Muscle of back (tissue), 11 donors: ENCODE data around the gene UGT3A2. TPM values are rescaled to one million over a fixed set of nuclear protein-coding genes. Genes with fewer than 3 reads are reported as not detected.

Source experiments
- DNase-seq, 3 donors: peaks; one replicate each; pipeline versions ENCODE4 v3.0.0 to v3.0.0-alpha.2; 2013
- polyA plus RNA-seq, 10 donors: library from polyadenylated mRNA; unstranded; fragments of 120-200 nt; gene quantifications; one replicate each; pipeline ENCODE4 v1.2.1, GENCODE V29; 2013; ENCODE audit not compliant: insufficient read length in 10 of 10

UGT3A2 gene
- polyA plus RNA-seq, 10 donors: 0.32 to 2.4 (median 0.48) TPM

DNA sequence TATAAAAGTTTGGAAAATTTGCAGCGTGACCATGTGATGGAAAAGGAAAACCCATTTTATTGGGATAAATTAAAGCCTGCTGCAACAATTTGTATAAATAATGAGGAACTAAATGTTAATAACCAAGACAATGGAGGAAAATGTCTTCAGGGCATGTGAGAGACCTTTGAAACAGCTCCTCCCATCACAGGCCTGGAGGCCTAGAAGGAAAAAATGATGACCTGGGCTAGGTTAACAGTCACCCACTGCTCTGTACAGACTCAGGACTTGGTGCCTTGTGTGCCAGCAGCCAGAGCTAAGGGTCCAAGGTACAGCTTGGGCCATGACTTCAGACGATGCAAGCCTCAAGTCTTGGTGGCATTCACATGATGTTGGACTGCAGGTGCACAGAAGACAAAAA, 53.5 kb downstream of the UGT3A2 start:
- DNase-seq: no peak

DNA sequence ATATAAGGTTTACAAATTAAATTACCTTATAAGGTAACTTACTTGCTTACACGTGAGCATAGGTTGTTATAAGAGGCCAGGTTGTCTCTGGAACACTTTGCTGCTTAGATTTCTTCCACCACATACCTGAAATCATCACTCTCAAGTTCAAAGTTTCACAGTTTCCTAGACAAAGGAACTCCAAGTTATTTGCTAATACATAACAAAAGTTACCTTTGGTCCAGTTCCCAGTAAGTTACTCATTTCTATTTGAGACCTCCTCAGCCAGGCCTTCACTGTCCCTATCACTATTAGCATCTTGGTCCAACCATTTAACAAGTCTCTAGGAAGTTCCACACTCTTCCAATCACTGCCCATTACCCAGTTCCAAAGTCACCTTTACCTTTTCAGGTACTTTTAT, 57.0 kb downstream of the UGT3A2 start:
- DNase-seq: no peak

DNA sequence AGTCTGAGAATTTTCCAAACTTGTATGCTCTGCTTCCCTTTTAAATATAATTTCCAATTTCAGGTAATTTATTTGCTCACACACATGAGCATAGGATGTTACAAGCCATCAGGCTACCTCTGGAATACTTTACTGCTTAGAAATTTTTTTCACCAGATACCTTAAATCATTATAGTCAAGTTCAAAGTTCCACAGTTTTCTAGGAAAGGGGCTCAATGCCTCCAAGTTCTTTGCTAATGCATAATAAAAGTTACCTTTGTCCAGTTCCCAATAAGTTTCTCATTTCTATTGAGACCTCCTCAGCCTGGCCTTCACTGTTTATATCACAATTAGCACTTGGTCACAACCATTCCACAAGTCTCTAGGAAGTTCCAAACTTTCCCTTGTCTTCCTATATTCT, 59.3 kb downstream of the UGT3A2 start:
- no peak for DNase-seq

DNA sequence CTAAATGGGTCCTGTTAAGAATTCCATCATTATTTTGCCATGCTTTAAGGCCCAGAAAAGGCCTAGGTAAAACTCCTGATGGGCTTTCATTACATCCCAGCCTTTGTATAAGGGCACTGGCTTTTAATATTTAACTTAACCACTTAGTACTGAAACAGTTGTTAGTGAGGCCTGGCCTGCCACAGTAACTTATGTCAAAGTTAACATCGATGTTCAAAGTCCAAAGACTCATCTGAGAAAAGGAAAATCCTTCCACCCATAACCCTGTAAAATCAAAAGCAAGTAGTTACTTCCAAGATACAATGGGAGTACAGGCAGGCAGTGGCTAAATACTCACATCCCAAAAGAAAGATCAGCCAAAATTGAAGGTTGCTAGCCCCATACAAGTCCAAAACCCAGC, 60.5 kb downstream of the UGT3A2 start:
- DNase-seq: no peak

DNA sequence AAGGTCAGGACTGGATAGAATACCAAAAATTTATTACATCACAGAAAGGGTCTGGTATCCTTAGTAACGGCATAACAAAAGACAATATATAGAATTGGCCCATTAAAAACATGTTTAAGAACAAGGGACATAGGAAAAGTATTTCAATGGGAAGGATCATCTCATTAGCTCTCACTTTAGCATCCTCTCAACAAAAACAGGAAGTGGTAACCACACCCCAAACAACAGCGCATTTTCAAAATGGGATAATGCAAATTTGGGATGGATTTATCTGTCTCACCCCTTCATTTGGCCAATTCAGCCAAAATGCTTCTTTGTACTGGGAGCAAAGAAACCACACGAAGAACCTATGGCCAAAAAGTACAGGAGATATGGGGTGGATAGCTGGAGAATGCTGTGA, 65.7 kb downstream of the UGT3A2 start:
- DNase-seq: no peak

- DNase-seq: no peak
Observed at GRCh38 chr5:35999547-35999946, 67.1 kb downstream of the UGT3A2 start.

DNA sequence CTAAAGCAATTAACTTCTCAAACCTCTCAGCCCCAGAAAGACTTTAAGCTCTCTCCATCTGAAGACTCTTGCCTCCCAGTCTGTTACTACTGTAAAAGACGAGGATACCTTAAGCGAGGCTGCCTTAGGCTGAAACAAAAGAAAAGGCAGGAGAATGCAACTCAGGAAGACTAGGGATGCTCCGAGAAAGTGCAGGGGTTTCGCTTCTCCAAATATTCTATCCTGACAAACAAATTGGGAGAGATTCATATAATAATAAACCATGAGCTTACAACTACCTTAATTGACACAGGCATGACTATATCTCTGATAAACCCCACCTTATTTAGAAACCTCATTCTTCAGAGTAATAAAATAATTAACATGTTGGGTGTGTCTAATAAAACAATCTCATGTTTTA, 70.6 kb downstream of the UGT3A2 start:
- DNase-seq: no peak

DNA sequence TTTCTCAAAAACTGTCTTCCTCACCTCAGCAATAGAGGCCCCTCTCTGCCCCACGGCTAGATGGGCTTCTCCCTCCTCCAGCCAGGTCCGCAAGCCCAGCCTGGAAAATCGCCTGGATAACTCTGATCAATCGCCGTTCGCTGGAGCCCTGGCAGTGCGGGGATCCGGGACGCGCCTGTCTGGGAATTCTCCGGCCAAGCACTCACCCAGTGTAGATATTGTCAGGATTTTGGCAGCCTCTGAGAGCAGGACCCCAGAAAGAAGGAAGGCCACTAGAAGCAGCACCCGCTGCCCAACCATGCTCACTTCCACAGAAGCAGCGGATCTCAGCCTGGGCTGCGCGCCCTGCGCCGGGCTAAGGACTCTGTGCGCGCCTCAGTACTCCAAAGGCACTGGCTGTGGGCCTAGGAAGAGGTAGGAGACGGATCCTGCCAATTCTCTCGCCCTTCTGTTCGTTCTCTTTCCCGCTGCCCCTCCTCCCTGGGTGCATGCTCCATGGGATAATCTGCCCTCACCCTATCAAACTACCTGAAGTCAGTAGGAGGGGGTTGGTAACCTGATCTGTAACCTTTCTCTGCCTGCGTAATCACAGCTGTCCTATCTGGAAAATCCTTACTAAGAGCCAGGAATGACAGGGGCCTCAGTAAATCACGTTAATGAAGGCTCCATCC, 75.6 kb downstream of the UGT3A2 start, which contains the start of gene UGT3A1:
Gene UGT3A1 (minus strand): TSS at position 450 of the 671 bp plus-strand sequence. CDS start 150 bp downstream, at position 300.
- DNase-seq: peak; percentile 24 to 53 (median 38)

- no peak for DNase-seq
Observed at GRCh38 chr5:35990520-35990919, 76.2 kb downstream of the UGT3A2 start.

DNA sequence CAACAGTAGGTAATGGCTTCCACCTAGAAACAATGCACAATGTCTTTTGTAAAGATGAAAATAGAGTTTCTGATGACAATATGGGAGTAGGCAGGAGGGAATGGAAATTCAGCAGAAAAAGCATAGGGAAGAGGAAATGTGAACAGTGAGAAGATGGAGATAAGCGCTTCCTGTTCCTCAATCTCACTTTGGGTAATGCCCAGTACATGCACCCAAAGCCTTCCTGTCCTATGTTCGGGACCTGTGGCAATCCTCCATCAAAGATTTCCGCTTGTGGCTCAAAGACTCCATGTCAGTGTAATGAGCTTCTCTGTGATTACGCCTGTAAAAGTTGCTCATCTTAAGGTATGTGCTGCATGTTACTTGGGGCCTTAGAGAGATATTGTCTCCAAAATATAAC, 78.2 kb downstream of the UGT3A2 start:
- DNase-seq: no peak

GRCh38 chr5:35987776-35988175, 78.9 kb downstream of the UGT3A2 start:
- DNase-seq: no peak

Other genes with a start within 250 kb of the UGT3A2 start
- gene IL7R, start 210.0 kb downstream of the UGT3A2 start, polyA plus RNA-seq: 10 to 100 TPM in 1 of 10 donors, 1 to 10 TPM in 7, under 1 TPM in 2; 0.90 to 36.7 (median 1.7) TPM
- not detected for gene CAPSL, start 128.3 kb downstream of the UGT3A2 start, polyA plus RNA-seq
- gene UGT3A1, start 75.5 kb downstream of the UGT3A2 start, polyA plus RNA-seq: 10 to 100 TPM in 9 of 10 donors, 1 to 10 TPM in 1; 5.8 to 53.0 (median 29.9) TPM
- 10 to 100 TPM in 9 of 10 donors, 1 to 10 TPM in 1; 8.9 to 15.9 (median 12.3) TPM for gene LMBRD2, start 85.0 kb upstream of the UGT3A2 start, polyA plus RNA-seq
- 10 to 100 TPM; 36.6 to 75.0 (median 61.2) TPM for gene SKP2, start 85.2 kb upstream of the UGT3A2 start, polyA plus RNA-seq
- 10 to 100 TPM; 32.6 to 52.8 (median 41.7) TPM for gene NADK2, start 175.0 kb upstream of the UGT3A2 start, polyA plus RNA-seq
- gene RANBP3L, start 235.0 kb upstream of the UGT3A2 start, polyA plus RNA-seq: under 1 TPM; 0.29 to 0.94 (median 0.42) TPM